K562 (cell line): ENCODE results near the gene SERPINE1. TPM values are rescaled to one million over a fixed set of nuclear protein-coding genes. Genes with fewer than 3 reads are reported as not detected.

ENCODE experiments used
- AFF4 ChIP-seq: sonication (generic); formaldehyde crosslinking; IDR thresholded peaks from 2 replicates; pipeline ENCODE4 v1.8.0; 2023; ENCODE audit warnings: mild to moderate bottlenecking, missing genetic modification reagents
- EGR1 ChIP-seq: fragments of 450-650 bp; conservative IDR thresholded peaks from 2 replicates; pipeline ENCODE4 v1.6.1; 2017; ENCODE audit warnings: mild to moderate bottlenecking
- EP300 ChIP-seq: IDR thresholded peaks from 2 replicates; pipeline ENCODE4 v1.6.1; 2012; ENCODE audit warnings: low read length, improper control_type of control experiment
- GTF2A2 ChIP-seq: IDR thresholded peaks from 2 replicates; pipeline ENCODE4 v1.6.1; 2016; ENCODE audit warnings: mild to moderate bottlenecking, missing genetic modification characterization, missing compliant biosample characterization
- HMGN3 ChIP-seq: IDR thresholded peaks from 2 replicates; pipeline ENCODE4 v1.6.1; 2011; ENCODE audit warnings: borderline replicate concordance, low read depth, mild to moderate bottlenecking, mixed read lengths, low read length; ENCODE audit not compliant: insufficient read length; ENCODE audit errors: extremely low read depth
- HNRNPL ChIP-seq: fragments of 200-400 bp; formaldehyde crosslinking; IDR thresholded peaks from 2 replicates; pipeline ENCODE4 v1.6.1; 2017; ENCODE audit warnings: low read depth, mild to moderate bottlenecking, low read length
- KDM1A ChIP-seq, 2 experiments: fragments of 450-650 bp; IDR thresholded peaks; 2 replicates each; pipeline ENCODE4 v1.6.1; 2016; ENCODE audit warnings: mild to moderate bottlenecking in 2 of 2
- NRF1 ChIP-seq, 2 experiments: fragments of 450-650 bp; IDR thresholded peaks in 1 of 2; conservative IDR thresholded peaks in 1 of 2; 2 replicates each; pipeline ENCODE4 v1.6.1; 2014; ENCODE audit warnings: mild to moderate bottlenecking in 2 of 2
- REST ChIP-seq, 2 experiments: fragments of 450-650 bp; formaldehyde crosslinking in 1 of 2; IDR thresholded peaks; 2 replicates each; pipeline versions ENCODE4 v1.4.0 to v1.6.1; 2014 to 2020; ENCODE audit warnings: mild to moderate bottlenecking in 2 of 2, borderline replicate concordance in 1 of 2, low read depth in 1 of 2
- SIN3A ChIP-seq, 2 experiments: fragments of 150-350 bp in 1 of 2; IDR thresholded peaks; 2 replicates each; pipeline ENCODE4 v1.6.1; 2011 to 2016; ENCODE audit warnings: borderline replicate concordance in 2 of 2, low read depth in 2 of 2, low read length in 2 of 2, mild to moderate bottlenecking in 2 of 2, moderate library complexity in 2 of 2; ENCODE audit not compliant: control insufficient read depth in 1 of 2
- TFAM ChIP-seq: fragments of 250-450 bp; sonication (Bioruptor Pico); conservative IDR thresholded peaks from 2 replicates; pipeline ENCODE4 v1.5.0; 2021; ENCODE audit warnings: mild to moderate bottlenecking, moderate library complexity
- ZBTB26 ChIP-seq: fragments of 450-650 bp; formaldehyde crosslinking; IDR thresholded peaks from 2 replicates; pipeline ENCODE4 v1.4.0; 2022; ENCODE audit warnings: missing genetic modification characterization
- ZNF224 ChIP-seq: sonication (generic); formaldehyde crosslinking; IDR thresholded peaks from 2 replicates; pipeline ENCODE4 v1.8.0; 2022; ENCODE audit warnings: mild to moderate bottlenecking, missing genetic modification reagents
- ZNF324 ChIP-seq: fragments of 250-450 bp; sonication (Bioruptor Pico); IDR thresholded peaks from 2 replicates; pipeline ENCODE4 v1.4.0; 2020; ENCODE audit warnings: mild to moderate bottlenecking
- polyA plus RNA-seq, 8 experiments: library from polyadenylated mRNA; depleted of rRNA in 4 of 8; stranded (reverse) in 5 of 8; unstranded in 3 of 8; fragments of >200 nt; fragmentation: Nextera tagmentation in 2 of 8; fragmentation: Illumina TruSeq in 1 of 8; extraction: Ambion mirVana in 2 of 8; extraction: Trizol in 1 of 8; gene quantifications; 2 replicates each; pipeline versions ENCODE4 v1.2.1 to v1.2.3, GENCODE V29; 2011 to 2014; ENCODE audit warnings: inconsistent platforms in 1 of 8, missing spikeins in 1 of 8
- total RNA-seq, 7 experiments: library from RNA; depleted of rRNA in 6 of 7; stranded (reverse); fragments of >200 nt in 6 of 7; fragmentation: Illumina TruSeq in 2 of 7; extraction: Trizol in 2 of 7; gene quantifications; 2 replicates each; pipeline versions ENCODE4 v1.2.1 to v1.2.3, GENCODE V29; 2011 to 2021; ENCODE audit warnings: low replicate concordance in 1 of 7

Gene SERPINE1
- total and polyA plus RNA-seq, 9 of the 15 experiments (the other 6 are each of a cell fraction or from before 2014, with no cell fraction given): 0.22 to 4.8 (median 0.91) TPM

GRCh38 chr7:101164071-101164840 lies 37.4 kb downstream of the SERPINE1 start (continued):
- TF ChIP-seq NRF1 (conservative IDR thresholded peaks at IDR 0.05 in 1 of 2, IDR thresholded peaks at IDR 0.05 in 1 of 2) (no peak), ZNF224 (CRISPR knock-in tag) (no peak), GTF2A2 (tag) (no peak), REST (IDR thresholded peaks at IDR 0.05; ENCODE audit: borderline replicate concordance) (peak; percentile 98), REST (CRISPR knock-in tag; IDR thresholded peaks at IDR 0.05; ENCODE audit: low read depth) (peak; percentile 96), ZNF324 (CRISPR knock-in tag) (no peak), TFAM (no peak), SIN3A (IDR thresholded peaks at IDR 0.05; ENCODE audit: borderline replicate concordance in 2 of 2, control insufficient read depth in 1 of 2, low read depth in 2 of 2, low read length in 2 of 2) (peak in 1 of 2 experiments; percentile 93; a peak in 2 of 4 replicates), HMGN3 (peak; percentile 34), EGR1 (no peak), EP300 (no peak), ZBTB26 (CRISPR knock-in tag) (no peak), AFF4 (CRISPR knock-in tag) (no peak), HNRNPL (no peak), KDM1A (IDR thresholded peaks at IDR 0.05) (no peak)
